Fibroblast of skin of right quadriceps (primary cell): ENCODE measurements around the gene SLC35A4.
"Not testable (repeated sequence)": the region's sequence is repeated elsewhere in the genome, so short reads cannot be mapped to it uniquely, and the experiment has no call there.

Experiments used
- DNase-seq: peaks from one replicate; pipeline ENCODE4 v3.0.0-alpha.2; 2013

The SLC35A4 gene

DNA sequence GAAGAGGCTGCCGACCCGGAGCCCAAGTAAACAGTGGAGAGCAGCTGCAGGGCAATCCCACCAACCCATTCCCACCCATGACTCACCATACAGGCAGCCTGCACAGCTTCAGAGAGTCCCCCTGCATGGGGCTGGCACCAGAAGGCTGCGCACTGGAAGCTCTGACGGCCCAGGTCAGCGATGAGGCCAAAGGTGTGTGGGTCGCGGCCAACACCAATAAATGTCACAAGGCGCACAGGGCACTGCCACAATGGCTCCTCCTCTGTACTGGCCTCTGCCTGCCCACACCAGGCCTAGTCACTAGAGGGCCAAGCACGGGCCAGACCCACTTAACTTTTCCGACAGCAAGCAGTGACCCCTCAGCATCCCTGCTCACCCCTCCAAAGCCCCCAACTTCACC lies 4.4 kb upstream of the SLC35A4 start:
- DNase-seq = no peak

- no peak for DNase-seq
These were observed 2.7 kb upstream of the SLC35A4 start for GRCh38 chr5:140561753-140562523.

DNA sequence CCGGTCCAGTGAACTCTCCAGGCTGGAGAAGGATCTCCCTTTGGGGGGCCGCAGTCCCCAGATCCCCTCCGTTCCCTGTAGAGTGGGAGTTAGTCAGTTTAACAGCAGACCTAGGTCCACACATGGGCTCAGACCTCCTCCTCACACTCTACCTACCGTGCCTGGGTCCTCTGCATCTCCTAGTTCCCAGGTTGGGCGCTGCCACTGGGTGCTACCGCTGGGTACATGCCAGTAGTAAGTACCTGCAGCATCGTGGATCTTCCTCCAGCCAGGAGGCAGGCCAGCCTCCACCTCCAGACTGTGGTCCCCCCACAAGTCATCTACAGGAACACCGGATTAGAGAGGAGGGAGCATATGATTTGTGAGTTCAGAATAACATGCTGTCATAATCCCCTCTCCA lies 1.0 kb upstream of the SLC35A4 start:
- no peak for DNase-seq

- DNase-seq = no peak
These were observed 574 bp downstream of the SLC35A4 start for GRCh38 chr5:140565024-140565779.

DNA sequence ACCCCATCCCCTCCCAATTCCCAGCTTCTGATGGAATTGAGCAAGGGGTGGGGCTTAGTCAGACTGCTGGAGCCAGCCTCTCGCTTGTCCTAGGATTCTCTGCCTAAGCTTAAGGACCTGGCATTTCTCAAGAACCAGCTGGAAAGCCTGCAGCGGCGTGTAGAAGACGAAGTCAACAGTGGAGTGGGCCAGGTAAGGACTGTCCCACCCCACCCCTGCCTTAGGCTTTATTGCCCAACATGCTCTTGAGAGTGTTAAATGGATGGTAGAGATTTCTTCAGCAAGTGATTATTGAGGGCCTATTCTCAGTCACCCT lies 1.1 kb downstream of the SLC35A4 start:
- DNase-seq = no peak

DNA sequence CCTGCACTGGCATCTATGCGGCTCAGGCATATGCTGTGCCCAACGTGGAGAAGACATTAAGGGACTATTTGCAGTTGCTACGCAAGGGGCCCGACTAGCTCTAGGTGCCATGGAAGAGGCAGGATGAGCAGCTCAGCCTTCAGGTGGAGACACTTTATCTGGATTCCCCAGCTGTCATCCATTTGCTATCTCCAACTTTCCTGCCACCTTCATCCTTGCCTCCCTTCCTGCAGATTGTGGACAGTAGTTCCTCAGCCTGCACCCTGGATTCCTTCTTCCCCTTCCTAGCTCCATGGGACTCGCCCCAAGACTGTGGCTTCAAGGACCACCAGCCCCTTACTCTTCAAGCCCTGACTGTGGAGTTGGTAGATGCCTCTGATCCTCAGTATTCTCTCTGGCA lies 2.0 kb downstream of the SLC35A4 start:
- no peak for DNase-seq

DNA sequence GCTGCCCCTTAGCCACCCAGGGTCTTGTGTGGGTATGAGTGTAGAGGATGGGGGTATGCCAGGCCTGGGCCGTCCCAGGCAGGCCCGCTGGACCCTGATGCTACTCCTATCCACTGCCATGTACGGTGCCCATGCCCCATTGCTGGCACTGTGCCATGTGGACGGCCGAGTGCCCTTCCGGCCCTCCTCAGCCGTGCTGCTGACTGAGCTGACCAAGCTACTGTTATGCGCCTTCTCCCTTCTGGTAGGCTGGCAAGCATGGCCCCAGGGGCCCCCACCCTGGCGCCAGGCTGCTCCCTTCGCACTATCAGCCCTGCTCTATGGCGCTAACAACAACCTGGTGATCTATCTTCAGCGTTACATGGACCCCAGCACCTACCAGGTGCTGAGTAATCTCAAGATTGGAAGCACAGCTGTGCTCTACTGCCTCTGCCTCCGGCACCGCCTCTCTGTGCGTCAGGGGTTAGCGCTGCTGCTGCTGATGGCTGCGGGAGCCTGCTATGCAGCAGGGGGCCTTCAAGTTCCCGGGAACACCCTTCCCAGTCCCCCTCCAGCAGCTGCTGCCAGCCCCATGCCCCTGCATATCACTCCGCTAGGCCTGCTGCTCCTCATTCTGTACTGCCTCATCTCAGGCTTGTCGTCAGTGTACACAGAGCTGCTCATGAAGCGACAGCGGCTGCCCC lies 2.6 kb downstream of the SLC35A4 start:
- no peak for DNase-seq

- no peak for DNase-seq
These were observed 3.2 kb downstream of the SLC35A4 start for GRCh38 chr5:140567871-140568270.

DNA sequence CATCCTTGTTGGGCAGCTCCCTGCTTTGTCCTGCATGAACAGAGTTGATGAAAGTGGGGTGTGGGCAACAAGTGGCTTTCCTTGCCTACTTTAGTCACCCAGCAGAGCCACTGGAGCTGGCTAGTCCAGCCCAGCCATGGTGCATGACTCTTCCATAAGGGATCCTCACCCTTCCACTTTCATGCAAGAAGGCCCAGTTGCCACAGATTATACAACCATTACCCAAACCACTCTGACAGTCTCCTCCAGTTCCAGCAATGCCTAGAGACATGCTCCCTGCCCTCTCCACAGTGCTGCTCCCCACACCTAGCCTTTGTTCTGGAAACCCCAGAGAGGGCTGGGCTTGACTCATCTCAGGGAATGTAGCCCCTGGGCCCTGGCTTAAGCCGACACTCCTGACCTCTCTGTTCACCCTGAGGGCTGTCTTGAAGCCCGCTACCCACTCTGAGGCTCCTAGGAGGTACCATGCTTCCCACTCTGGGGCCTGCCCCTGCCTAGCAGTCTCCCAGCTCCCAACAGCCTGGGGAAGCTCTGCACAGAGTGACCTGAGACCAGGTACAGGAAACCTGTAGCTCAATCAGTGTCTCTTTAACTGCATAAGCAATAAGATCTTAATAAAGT lies 3.9 kb downstream of the SLC35A4 start:
- DNase-seq = no peak

DNA sequence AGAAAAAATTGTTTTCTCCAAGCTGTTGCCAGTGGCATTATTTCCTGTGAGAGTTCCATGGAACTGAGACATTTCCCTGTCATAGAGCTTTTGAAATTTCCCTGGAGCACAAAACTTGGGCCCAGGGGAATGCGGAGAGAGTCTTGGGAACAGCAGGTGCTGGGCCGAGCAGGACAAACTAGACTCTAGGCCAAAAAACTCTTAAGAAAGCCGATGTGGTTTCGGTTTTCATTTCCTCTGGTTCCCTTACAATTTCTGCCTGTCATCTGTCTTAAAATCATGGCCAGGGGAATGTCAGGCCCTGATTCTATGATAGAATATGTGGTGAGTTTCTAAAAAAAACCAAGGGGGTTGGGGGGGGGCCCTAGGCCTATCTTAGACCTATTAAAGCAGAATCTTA lies 4.6 kb downstream of the SLC35A4 start:
- DNase-seq = no peak

DNA sequence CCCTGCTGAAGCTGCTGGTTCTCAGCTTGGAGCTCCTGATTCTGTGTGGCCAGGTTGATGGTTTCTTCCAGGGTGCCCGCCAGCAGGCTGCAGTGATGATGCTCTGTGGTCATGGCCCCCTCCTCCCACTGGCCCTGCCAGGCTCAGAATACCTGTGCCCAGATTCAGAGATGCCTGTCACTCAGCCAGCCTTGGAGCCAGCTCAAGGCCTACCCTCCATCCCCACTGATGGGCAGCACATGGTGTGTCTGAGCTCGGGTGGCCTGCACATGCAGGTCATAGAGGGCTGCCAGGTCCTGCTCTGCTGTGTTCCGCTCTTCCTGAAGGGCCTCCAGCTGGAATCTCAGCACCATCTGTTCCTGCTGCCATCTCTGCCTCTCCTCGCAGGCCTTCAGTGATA lies 5.4 kb downstream of the SLC35A4 start:
- no peak for DNase-seq

DNA sequence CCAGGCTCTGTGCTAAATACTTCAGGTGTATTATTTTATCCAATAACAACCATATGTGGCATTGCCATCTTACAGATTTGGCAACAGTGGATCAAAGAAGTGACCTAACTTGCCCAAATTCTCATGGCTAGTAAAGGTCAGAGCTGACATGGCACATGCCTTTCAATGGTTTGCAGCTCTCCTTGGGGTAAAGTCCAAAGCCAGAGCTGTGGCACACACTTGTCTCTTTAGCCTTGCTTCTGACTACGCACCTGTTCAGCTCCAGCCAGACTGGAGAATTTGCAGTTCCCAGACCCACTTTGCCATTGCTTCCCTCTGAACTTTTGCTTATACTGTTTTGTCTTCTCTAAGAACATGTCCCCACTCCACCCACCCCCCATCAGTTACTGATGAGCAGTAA lies 5.9 kb downstream of the SLC35A4 start:
- DNase-seq = no peak

DNA sequence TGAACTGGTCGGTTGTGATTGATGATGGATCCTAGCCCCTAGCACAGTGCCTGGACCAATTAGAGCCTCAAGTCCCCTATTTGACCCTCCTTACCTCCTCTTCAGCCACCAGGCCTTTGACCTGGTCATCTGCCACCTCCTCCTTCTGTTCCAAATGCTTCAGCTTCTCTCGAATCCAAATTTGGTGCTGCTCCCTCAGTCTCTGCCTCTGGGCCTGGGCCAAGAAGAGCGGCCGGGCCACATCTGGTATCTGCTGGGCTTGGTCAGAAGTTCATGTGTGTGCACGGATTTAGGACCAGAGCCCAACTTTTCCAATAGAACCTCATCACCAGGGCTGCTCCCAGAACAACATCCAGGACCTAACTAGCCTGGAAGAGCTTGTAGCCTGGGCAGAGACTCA lies 6.5 kb downstream of the SLC35A4 start:
- DNase-seq = no peak

DNA sequence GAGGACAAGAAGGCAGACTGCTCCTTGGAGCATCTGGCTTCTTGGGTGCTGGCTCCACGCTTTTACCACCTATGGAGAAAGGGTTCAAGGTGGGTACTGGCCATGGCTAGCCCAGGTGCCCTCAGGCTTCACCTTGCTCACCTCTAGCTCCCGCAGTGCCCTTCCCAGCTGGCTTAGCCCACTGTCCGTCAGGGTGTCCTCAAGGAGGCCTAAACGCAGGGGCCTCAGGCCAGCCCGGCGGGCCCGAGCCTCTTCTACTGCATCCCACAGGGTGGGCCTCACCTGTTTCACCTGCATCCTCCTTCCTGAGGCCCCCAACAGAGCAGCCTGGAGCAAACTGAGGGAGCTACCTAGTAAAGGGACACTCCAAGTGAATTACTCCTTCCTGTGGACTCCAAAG lies 9.1 kb downstream of the SLC35A4 start:
- DNase-seq = no peak

GRCh38 chr5:140574165-140574564 lies 9.5 kb downstream of the SLC35A4 start:
- DNase-seq = no peak

- DNase-seq = no peak
These were observed 10.7 kb downstream of the SLC35A4 start for GRCh38 chr5:140575309-140575708.

- no peak for DNase-seq
These were observed 12.2 kb downstream of the SLC35A4 start for GRCh38 chr5:140576776-140577201.

GRCh38 chr5:140579188-140579747 lies 14.6 kb downstream of the SLC35A4 start:
- not testable (repeated sequence) for DNase-seq

- no peak for DNase-seq
These were observed 22.9 kb downstream of the SLC35A4 start for GRCh38 chr5:140587495-140587894.

DNA sequence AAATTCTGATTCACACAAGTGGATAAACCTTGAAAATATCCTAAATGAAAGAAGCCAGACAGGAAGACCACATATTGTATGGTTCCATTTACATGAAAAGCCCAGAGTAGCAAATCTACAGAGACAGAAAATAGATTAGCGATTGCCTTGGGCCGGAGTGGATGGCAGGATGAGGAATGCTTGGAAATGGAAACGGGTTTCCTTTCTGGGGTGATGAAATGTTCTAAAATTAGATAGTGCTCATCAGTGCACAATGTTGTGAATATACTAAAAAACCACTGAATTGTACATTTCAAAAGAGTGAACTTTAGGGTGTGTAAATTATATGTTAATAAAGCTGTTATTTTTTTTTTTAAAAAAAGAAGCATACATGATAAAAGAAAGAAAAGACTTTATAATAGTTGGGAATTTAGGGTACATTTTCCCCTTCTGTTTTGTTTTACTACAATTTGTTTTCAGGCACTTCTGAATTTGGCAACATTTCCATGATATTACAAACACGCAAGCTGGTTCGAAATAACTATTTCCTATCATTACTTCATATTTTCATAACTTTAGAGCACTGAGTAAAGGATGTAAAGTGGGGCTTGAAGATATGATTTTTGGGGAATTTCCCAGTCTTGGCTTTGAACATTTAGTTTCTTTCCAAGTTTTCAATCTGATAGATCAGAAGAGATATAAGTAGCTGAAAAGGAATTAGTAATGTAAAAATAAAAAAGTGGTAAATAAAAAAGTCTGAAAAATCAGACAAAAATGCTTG lies 23.9 kb downstream of the SLC35A4 start:
- DNase-seq = no peak

DNA sequence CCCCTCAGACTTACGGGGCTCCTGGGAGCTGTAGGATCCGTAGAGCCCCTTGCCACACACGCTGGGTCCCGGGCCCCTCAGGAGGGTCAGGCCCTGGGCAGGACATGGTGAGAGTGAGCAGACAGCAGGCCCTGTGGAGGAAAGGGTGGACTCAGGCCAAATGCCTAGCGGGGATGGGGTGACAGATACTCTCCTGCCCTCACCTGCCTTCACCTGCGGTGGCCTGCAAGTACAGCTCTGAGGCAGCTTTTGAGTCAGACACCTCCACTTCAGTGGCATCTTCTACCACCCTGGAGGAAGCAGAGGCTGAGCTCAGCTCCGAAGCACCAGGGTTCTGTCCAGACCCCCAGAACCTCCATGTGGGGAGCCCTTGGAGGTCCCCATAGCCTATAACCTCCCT lies 26.2 kb downstream of the SLC35A4 start:
- DNase-seq = no peak

- DNase-seq = peak; percentile 54
These were observed 27.2 kb downstream of the SLC35A4 start for GRCh38 chr5:140591747-140592372.
